Hepatocyte (in vitro differentiated cells): ENCODE data around the gene AKR1D1.

Source experiments
- CTCF ChIP-seq: fragments of 200-600 bp; sonication (generic); IDR thresholded peaks from 2 replicates; pipeline ENCODE4 v1.5.1; 2016; ENCODE audit warnings: antibody characterized with exemption, mild to moderate bottlenecking; ENCODE audit not compliant: poor library complexity
- EZH2 ChIP-seq: fragments of 200-600 bp; sonication (generic); IDR thresholded peaks from 2 replicates; pipeline ENCODE4 v1.6.1; 2016; ENCODE audit warnings: antibody characterized with exemption, mild to moderate bottlenecking, borderline replicate concordance
- EZH2phosphoT487 ChIP-seq: fragments of 200-600 bp; sonication (generic); IDR thresholded peaks from one replicate; pipeline ENCODE4 v1.6.1; 2018; ENCODE audit warnings: antibody characterized with exemption, mild to moderate bottlenecking, low read depth, moderate library complexity; ENCODE audit not compliant: unreplicated experiment, severe bottlenecking

- TF ChIP-seq CTCF (no peak), EZH2 (no peak), EZH2phosphoT487 (no peak)
Measured at GRCh38 chr7:138027100-138027499, 49.2 kb upstream of the AKR1D1 start.
